Tibial nerve (tissue), 4 donors: ENCODE data around the gene BCAS3. TPM values are rescaled to one million over a fixed set of nuclear protein-coding genes. Genes with fewer than 3 reads are reported as not detected.
A peak's percentile ranks its signal among the peaks of the same experiment; 100 is the strongest.

Experiments
- DNase-seq, 2 donors: peaks; one replicate each; pipeline ENCODE4 v3.0.0-alpha.2; 2019; ENCODE audit warnings: low spot score in 2 of 2
- H3K27ac ChIP-seq, 4 donors: fragments of 200-600 bp; sonication (generic) in 3 of 4; one replicate each; pipeline ENCODE4 v1.5.1; 2017 to 2019; ENCODE audit warnings: mild to moderate bottlenecking in 1 of 4
- H3K27me3 ChIP-seq, 2 donors: fragments of 200-600 bp; sonication (generic) in 1 of 2; one replicate each; pipeline versions ENCODE4 v1.5.1 to v1.6.0; 2017 to 2019
- H3K36me3 ChIP-seq, 3 donors: fragments of 200-600 bp; sonication (generic); one replicate each; pipeline ENCODE4 v1.5.1; 2018 to 2019
- H3K4me1 ChIP-seq, 4 donors: fragments of 200-600 bp; sonication (generic) in 3 of 4; one replicate each; pipeline ENCODE4 v1.5.1; 2017 to 2019
- H3K4me3 ChIP-seq, 4 donors: fragments of 200-600 bp; sonication (generic) in 3 of 4; one replicate each; pipeline ENCODE4 v1.5.1; 2017 to 2019; ENCODE audit warnings: mild to moderate bottlenecking in 1 of 4, moderate library complexity in 1 of 4
- H3K9me3 ChIP-seq, 4 donors: fragments of 200-600 bp; sonication (generic) in 3 of 4; one replicate each; pipeline ENCODE4 v1.5.1; 2017 to 2019
- CTCF ChIP-seq, 5 experiments: fragments of 200-600 bp in 3 of 5; fragments of 450-650 bp in 2 of 5; sonication (generic) in 3 of 5; IDR thresholded peaks; one replicate each; pipeline ENCODE4 v1.5.1; 2016 to 2019; ENCODE audit warnings: antibody characterized with exemption in 5 of 5, mild to moderate bottlenecking in 3 of 5, moderate library complexity in 2 of 5
- EP300 ChIP-seq, 2 donors: sonication (generic); formaldehyde crosslinking; IDR thresholded peaks; one replicate each; pipeline ENCODE4 v1.6.1; 2017; ENCODE audit warnings: antibody characterized with exemption in 2 of 2, mild to moderate bottlenecking in 1 of 2
- POLR2A ChIP-seq, 2 donors: fragments of 450-650 bp; IDR thresholded peaks; one replicate each; pipeline ENCODE4 v1.6.1; 2017; ENCODE audit warnings: antibody characterized with exemption in 2 of 2, mild to moderate bottlenecking in 2 of 2, moderate library complexity in 2 of 2
- WGBS, 2 donors: methylation state at CpG; one replicate each; pipeline ENCODE4 v1.1.5; 2018; 5-methylcytosine and 5-hydroxymethylcytosine counted together
- total RNA-seq, 4 donors: library from RNA; depleted of rRNA; stranded (reverse); fragments of >200 nt; gene quantifications; one replicate each; pipeline ENCODE4 v1.1.0, GENCODE V29; 2016

BCAS3 gene
- total RNA-seq, 4 donors from 2014 or later, result 26.4 to 48.1 (median 44.8) TPM

GRCh38 chr17:61401389-61402072, 723.9 kb downstream of the BCAS3 start:
- DNase-seq, result no peak
- Histone ChIP-seq H3K27me3 (peaks cover 3 to 68% of the 10 kb centered on the region in 2 donors), H3K36me3 (peaks cover 0 to 27% (median 0%) of the 10 kb centered on the region in 3 donors), H3K4me3 (peak overlapping the region; percentile 47 to 74 (median 62)), H3K9me3 (no peaks in the 10 kb centered on the region), H3K4me1 (peaks cover 0 to 91% (median 36%) of the 10 kb centered on the region in 4 donors), H3K27ac (peak overlapping the region; percentile 66 to 96 (median 90))
- no peak for TF ChIP-seq CTCF (IDR thresholded peaks at IDR 0.05)
- TF ChIP-seq EP300 (IDR thresholded peaks at IDR 0.05), result peak in 1 of 2 donors; percentile 20
- WGBS, 2 donors, result 24 to 39% methylated on average over 20 to 22 of the region's 25 CpGs

GRCh38 chr17:61402073-61402541, 724.5 kb downstream of the BCAS3 start:
- TF ChIP-seq POLR2A (IDR thresholded peaks at IDR 0.05) (no peak), EP300 (IDR thresholded peaks at IDR 0.05) (no peak), CTCF (IDR thresholded peaks at IDR 0.05) (no peak)
- Histone ChIP-seq H3K4me1 (peaks cover 0 to 86% (median 32%) of the 10 kb centered on the region in 4 donors), H3K9me3 (no peaks in the 10 kb centered on the region), H3K36me3 (peaks cover 0 to 27% (median 0%) of the 10 kb centered on the region in 3 donors), H3K27me3 (peaks cover 3 to 64% of the 10 kb centered on the region in 2 donors), H3K27ac (peak overlapping the region; percentile 66 to 96 (median 90)), H3K4me3 (peak overlapping the region; percentile 47 to 74 (median 62))
- WGBS, 2 donors, result 34 to 36% methylated on average over 6 to 11 of the region's 11 CpGs
- DNase-seq, result no peak

- WGBS, 2 donors, result 27 to 29% methylated on average over 52 to 55 of the region's 55 CpGs
- Histone ChIP-seq H3K4me3 (peak overlapping the region; percentile 25 to 74 (median 45)), H3K9me3 (no peaks in the 10 kb centered on the region), H3K27ac (peak overlapping the region; percentile 19 to 96 (median 90)), H3K36me3 (peaks cover 0 to 35% (median 0%) of the 10 kb centered on the region in 3 donors), H3K27me3 (peaks cover 3 to 57% of the 10 kb centered on the region in 2 donors), H3K4me1 (peaks cover 0 to 80% (median 29%) of the 10 kb centered on the region in 4 donors)
- TF ChIP-seq EP300 (IDR thresholded peaks at IDR 0.05) (peak in 1 of 2 donors; percentile 21), CTCF (IDR thresholded peaks at IDR 0.05) (no peak)
- DNase-seq, result peak in 1 of 2 donors; percentile 3
Observed at GRCh38 chr17:61402978-61403800, 725.5 kb downstream of the BCAS3 start.

GRCh38 chr17:61403801-61404662, 726.4 kb downstream of the BCAS3 start:
- Histone ChIP-seq H3K4me3 (peak overlapping the region; percentile 25 to 74 (median 45)), H3K36me3 (peaks cover 0 to 38% (median 0%) of the 10 kb centered on the region in 3 donors), H3K4me1 (peaks cover 0 to 80% (median 30%) of the 10 kb centered on the region in 4 donors), H3K9me3 (no peaks in the 10 kb centered on the region), H3K27ac (peak overlapping the region; percentile 21 to 96 (median 90)), H3K27me3 (peaks cover 3 to 58% of the 10 kb centered on the region in 2 donors)
- 23 to 53% methylated on average over 27 to 51 of the region's 66 CpGs for WGBS, 2 donors
- TF ChIP-seq CTCF (IDR thresholded peaks at IDR 0.05), result no peak
- TF ChIP-seq POLR2A (IDR thresholded peaks at IDR 0.05), result no peak
- TF ChIP-seq EP300 (IDR thresholded peaks at IDR 0.05), result peak in 1 of 2 donors; percentile 37
- peak in 1 of 2 donors; percentile 12 for DNase-seq
